Esophagus squamous epithelium (tissue), 5 donors: ENCODE data around the gene DRC3. TPM values are rescaled to one million over a fixed set of nuclear protein-coding genes. Genes with fewer than 3 reads are reported as not detected.
"Not testable (repeated sequence)": the region's sequence is repeated elsewhere in the genome, so short reads cannot be mapped to it uniquely, and the experiment has no call there.

ENCODE experiments used
- DNase-seq: peaks from one replicate; lab custom pipeline; 2025; lab: John Stamatoyannopoulos, UW
- H3K27ac ChIP-seq, 4 donors: fragments of 200-600 bp; sonication (generic); one replicate each; pipeline ENCODE4 v1.5.1; 2016 to 2019; ENCODE audit warnings: mild to moderate bottlenecking in 1 of 4
- H3K27me3 ChIP-seq, 4 donors: fragments of 200-600 bp; sonication (generic); 1 replicate in 3 of 4; 2 replicates in 1 of 4; pipeline versions ENCODE4 v1.5.1 to v1.6.0; 2017 to 2021; ENCODE audit warnings: antibody characterized with exemption in 1 of 4
- H3K36me3 ChIP-seq, 3 donors: fragments of 200-600 bp; sonication (generic); one replicate each; pipeline ENCODE4 v1.5.1; 2016 to 2019
- H3K4me1 ChIP-seq, 3 donors: fragments of 200-600 bp; sonication (generic); one replicate each; pipeline ENCODE4 v1.5.1; 2017 to 2019
- H3K4me3 ChIP-seq, 4 donors: fragments of 200-600 bp; sonication (generic); 1 replicate in 3 of 4; 2 replicates in 1 of 4; pipeline ENCODE4 v1.5.1; 2016 to 2019; ENCODE audit warnings: mild to moderate bottlenecking in 2 of 4, moderate library complexity in 1 of 4
- H3K9me3 ChIP-seq, 3 donors: fragments of 200-600 bp; sonication (generic); one replicate each; pipeline ENCODE4 v1.5.1; 2016 to 2019
- CTCF ChIP-seq, 6 experiments: fragments of 450-650 bp in 4 of 6; fragments of 200-600 bp in 2 of 6; sonication (generic) in 2 of 6; IDR thresholded peaks; one replicate each; pipeline ENCODE4 v1.5.1; 2016 to 2019; ENCODE audit warnings: antibody characterized with exemption in 6 of 6, mild to moderate bottlenecking in 4 of 6, moderate library complexity in 4 of 6
- POLR2A ChIP-seq, 4 donors: fragments of 450-650 bp; IDR thresholded peaks; one replicate each; pipeline ENCODE4 v1.6.1; 2017; ENCODE audit warnings: antibody characterized with exemption in 4 of 4, mild to moderate bottlenecking in 4 of 4, moderate library complexity in 3 of 4
- WGBS, 2 donors: methylation state at CpG; one replicate each; pipeline ENCODE4 v1.1.5; 2018; 5-methylcytosine and 5-hydroxymethylcytosine counted together
- intact Hi-C: fragments of 100-400 bp; cut with DNase I; formaldehyde crosslinking; loops from one replicate; pipeline ENCODE4 v1.15.0; 2022
- total RNA-seq, 4 donors: library from RNA; depleted of rRNA; stranded (reverse); fragments of >200 nt; gene quantifications; one replicate each; pipeline ENCODE4 v1.1.0, GENCODE V29; 2016
- donor health status: DM: yes; HTN: yes; CAD: no.

The DRC3 gene
- total RNA-seq, 4 donors from 2014 or later, result 0.11 to 2.5 (median 1.3) TPM

GRCh38 chr17:17950806-17951205 lies 21.9 kb upstream of the DRC3 start:
- Histone ChIP-seq H3K36me3 (peaks cover 0 to 23% (median 0%) of the 10 kb centered on the region in 3 donors), H3K4me3 (no peak overlapping the region), H3K27me3 (no peaks in the 10 kb centered on the region), H3K27ac (peak overlapping the region; percentile 47 to 89 (median 84)), H3K9me3 (no peaks in the 10 kb centered on the region), H3K4me1 (peaks cover 8 to 65% (median 24%) of the 10 kb centered on the region in 3 donors)
- DNase-seq, result no peak
- TF ChIP-seq CTCF (IDR thresholded peaks at IDR 0.05) (peak in 4 of 6 experiments; percentile 14 to 61 (median 33)), POLR2A (IDR thresholded peaks at IDR 0.05) (no peak)
- intact Hi-C loops, result no loop called here
- WGBS, 2 donors, result 100% methylated on average over 1 of the region's 1 CpG; no CpG with 5 or more reads in 1 of the 2 donors

DNA sequence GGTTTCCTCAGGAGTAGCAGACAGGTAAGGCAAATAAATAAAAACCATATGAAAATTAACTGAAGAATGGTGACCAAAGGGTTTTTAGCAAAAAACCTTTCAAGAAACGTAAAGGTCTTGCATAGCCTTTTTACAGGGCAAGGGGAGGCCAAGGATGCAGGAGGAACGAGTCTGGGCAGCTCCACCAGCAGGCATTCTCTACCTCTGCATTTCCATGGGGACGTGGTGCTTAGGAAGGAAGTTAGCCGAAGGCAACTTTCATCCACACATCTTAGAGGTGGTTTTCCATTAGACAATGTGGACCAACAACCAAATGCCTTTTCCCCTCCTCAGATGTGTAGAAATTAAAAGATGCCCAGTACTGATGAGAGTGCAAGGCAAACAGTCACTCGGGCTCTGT lies 21.1 kb upstream of the DRC3 start:
- intact Hi-C loops, result no loop called here
- Histone ChIP-seq H3K27ac (peak overlapping the region in 3 of 4 donors; percentile 82 to 89 (median 87)), H3K36me3 (peaks cover 0 to 30% (median 0%) of the 10 kb centered on the region in 3 donors), H3K4me3 (no peak overlapping the region), H3K9me3 (no peaks in the 10 kb centered on the region), H3K4me1 (peaks cover 8 to 68% (median 24%) of the 10 kb centered on the region in 3 donors), H3K27me3 (no peaks in the 10 kb centered on the region)
- no peak for DNase-seq
- TF ChIP-seq CTCF (IDR thresholded peaks at IDR 0.05) (no peak), POLR2A (IDR thresholded peaks at IDR 0.05) (no peak)
- 25 to 61% methylated on average over 5 of the region's 5 CpGs for WGBS, 2 donors

- H3K4me3 ChIP-seq, result no peak overlapping the region
- WGBS, 2 donors, result 83% methylated on average over 3 of the region's 3 CpGs; no CpG with 5 or more reads in 1 of the 2 donors
- intact Hi-C loops, result no loop called here
- H3K4me1 ChIP-seq, result peaks cover 15 to 68% (median 35%) of the 10 kb centered on the region in 3 donors
- no peaks in the 10 kb centered on the region for H3K27me3 ChIP-seq
- DNase-seq, result no peak
- H3K9me3 ChIP-seq, result no peaks in the 10 kb centered on the region
- H3K36me3 ChIP-seq, result peaks cover 0 to 34% (median 0%) of the 10 kb centered on the region in 3 donors
- TF ChIP-seq POLR2A (IDR thresholded peaks at IDR 0.05), result no peak
- TF ChIP-seq CTCF (IDR thresholded peaks at IDR 0.05), result no peak
- H3K27ac ChIP-seq, result peak overlapping the region in 2 of 4 donors; percentile 6 to 13
Observed at GRCh38 chr17:17952691-17953090, 20.0 kb upstream of the DRC3 start.

GRCh38 chr17:17954079-17954478 lies 18.6 kb upstream of the DRC3 start:
- TF ChIP-seq POLR2A (IDR thresholded peaks at IDR 0.05) (no peak), CTCF (IDR thresholded peaks at IDR 0.05) (no peak)
- H3K4me1 ChIP-seq, result peaks cover 23 to 68% (median 40%) of the 10 kb centered on the region in 3 donors
- WGBS, 2 donors, result 93 to 98% methylated on average over 3 of the region's 3 CpGs

DNA sequence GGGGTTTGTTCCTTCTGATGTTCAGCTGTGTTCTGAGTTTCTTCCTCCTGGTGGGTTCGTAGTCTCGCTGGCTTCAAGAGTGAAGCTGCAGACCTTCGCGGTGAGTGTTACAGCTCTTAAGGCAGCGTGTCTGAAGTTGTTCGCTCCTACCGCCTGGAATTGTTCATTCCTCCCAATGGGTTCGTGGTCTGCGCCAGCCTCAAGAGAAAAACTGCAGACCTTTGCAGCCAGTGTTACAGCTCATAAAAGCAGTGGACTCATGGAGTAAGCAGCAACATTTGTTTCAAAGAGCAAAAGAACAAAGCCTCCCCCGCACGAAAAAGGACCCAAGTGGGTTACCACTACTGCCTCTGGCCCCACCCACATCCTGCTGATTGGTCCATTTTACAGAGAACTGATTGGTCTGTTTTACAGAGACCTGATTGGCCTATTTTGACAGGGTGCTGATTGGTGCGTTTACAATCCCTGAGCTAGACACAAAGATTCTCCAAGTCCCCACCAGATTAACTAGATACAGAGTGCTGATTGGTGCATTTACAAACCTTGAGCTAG lies 16.8 kb upstream of the DRC3 start:
- Histone ChIP-seq H3K36me3 (peaks cover 0 to 34% (median 0%) of the 10 kb centered on the region in 3 donors), H3K4me1 (peaks cover 30 to 68% (median 45%) of the 10 kb centered on the region in 3 donors), H3K27ac (peak overlapping the region in 2 of 4 donors; percentile 41 to 78)
- H3K9me3 ChIP-seq, DNase-seq, H3K27me3 ChIP-seq, intact Hi-C loops, H3K4me3 ChIP-seq: not testable (repeated sequence)
- 91 to 95% methylated on average over 6 to 9 of the region's 12 CpGs for WGBS, 2 donors

More at GRCh38 chr17:17954079-17954478, 18.6 kb upstream of the DRC3 start:
- Histone ChIP-seq H3K27ac (peak overlapping the region in 1 of 4 donors; percentile 11), H3K36me3 (peaks cover 0 to 34% (median 0%) of the 10 kb centered on the region in 3 donors), H3K27me3 (no peaks in the 10 kb centered on the region), H3K9me3 (no peaks in the 10 kb centered on the region), H3K4me3 (no peak overlapping the region)
- DNase-seq, result no peak
- intact Hi-C loops, result no loop called here
